Thyroid gland (tissue), 4 donors: ENCODE measurements around the gene PTPN9.

Experiments
- POLR2A ChIP-seq, 2 donors: fragments of 450-650 bp; IDR thresholded peaks; one replicate each; pipeline ENCODE4 v1.6.1; 2017; ENCODE audit warnings: antibody characterized with exemption in 2 of 2, mild to moderate bottlenecking in 2 of 2, moderate library complexity in 1 of 2
- TF ChIP-seq, protein P1 (sequence below), 6 experiments: fragments of 200-600 bp in 3 of 6; fragments of 450-650 bp in 3 of 6; sonication (generic) in 3 of 6; IDR thresholded peaks; one replicate each; pipeline ENCODE4 v1.5.1; 2016 to 2019; ENCODE audit warnings: antibody characterized with exemption in 6 of 6, mild to moderate bottlenecking in 2 of 6, inconsistent platforms in 1 of 6, moderate library complexity in 1 of 6

DNA sequence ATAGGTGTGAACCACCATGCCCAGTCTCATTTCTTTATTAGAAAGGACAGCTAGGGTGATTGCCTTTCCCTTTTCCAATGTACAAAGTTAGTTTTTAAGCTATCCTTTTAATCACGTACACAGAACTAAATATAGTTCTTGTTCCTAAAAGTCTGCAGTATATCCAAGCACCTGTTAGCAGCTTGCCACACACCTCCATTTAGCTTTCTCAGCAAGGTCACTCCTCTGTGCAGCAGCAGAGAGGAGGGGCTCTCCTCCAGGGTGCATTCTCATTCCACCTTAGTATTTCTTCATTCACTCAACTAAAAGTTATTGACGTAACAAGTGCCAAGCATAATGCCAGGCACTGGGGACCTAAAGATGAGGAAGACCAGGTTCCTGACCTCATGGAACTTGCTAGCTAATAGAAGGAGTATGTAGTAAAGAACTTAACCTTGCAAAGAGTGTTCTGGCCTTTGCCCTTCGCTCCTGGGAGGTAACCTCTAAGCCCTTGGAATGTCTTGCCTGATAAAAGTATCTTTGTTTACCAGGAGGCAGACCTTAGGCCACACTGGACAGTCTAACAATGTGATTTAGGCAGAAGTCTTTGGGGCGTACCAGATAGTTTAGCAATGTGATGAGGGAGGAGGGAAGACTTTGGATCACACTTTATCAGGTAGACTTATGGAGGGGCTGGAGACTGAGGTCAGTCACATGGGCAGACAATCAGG, 12.7 kb upstream of the PTPN9 start:
- no peak for TF ChIP-seq POLR2A (IDR thresholded peaks at IDR 0.05)
- TF ChIP-seq, protein P1, sequence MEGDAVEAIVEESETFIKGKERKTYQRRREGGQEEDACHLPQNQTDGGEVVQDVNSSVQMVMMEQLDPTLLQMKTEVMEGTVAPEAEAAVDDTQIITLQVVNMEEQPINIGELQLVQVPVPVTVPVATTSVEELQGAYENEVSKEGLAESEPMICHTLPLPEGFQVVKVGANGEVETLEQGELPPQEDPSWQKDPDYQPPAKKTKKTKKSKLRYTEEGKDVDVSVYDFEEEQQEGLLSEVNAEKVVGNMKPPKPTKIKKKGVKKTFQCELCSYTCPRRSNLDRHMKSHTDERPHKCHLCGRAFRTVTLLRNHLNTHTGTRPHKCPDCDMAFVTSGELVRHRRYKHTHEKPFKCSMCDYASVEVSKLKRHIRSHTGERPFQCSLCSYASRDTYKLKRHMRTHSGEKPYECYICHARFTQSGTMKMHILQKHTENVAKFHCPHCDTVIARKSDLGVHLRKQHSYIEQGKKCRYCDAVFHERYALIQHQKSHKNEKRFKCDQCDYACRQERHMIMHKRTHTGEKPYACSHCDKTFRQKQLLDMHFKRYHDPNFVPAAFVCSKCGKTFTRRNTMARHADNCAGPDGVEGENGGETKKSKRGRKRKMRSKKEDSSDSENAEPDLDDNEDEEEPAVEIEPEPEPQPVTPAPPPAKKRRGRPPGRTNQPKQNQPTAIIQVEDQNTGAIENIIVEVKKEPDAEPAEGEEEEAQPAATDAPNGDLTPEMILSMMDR (IDR thresholded peaks at IDR 0.05), result no peak
